Peyer's patch (tissue), 4 donors: ENCODE data around the gene ANKRD16. TPM values are rescaled to one million over a fixed set of nuclear protein-coding genes. Genes with fewer than 3 reads are reported as not detected.

ENCODE experiments used
- DNase-seq, 3 donors: peaks; one replicate each; pipeline ENCODE4 v3.0.0-alpha.2; 2017 to 2019
- H3K27ac ChIP-seq, 4 donors: fragments of 200-600 bp; sonication (generic); one replicate each; pipeline ENCODE4 v1.5.1; 2016 to 2019
- H3K27me3 ChIP-seq, 2 donors: fragments of 200-600 bp; sonication (generic); one replicate each; pipeline ENCODE4 v1.5.1; 2019
- H3K36me3 ChIP-seq, 3 donors: fragments of 200-600 bp; sonication (generic); one replicate each; pipeline ENCODE4 v1.5.1; 2016 to 2019
- H3K4me1 ChIP-seq, 4 donors: fragments of 200-600 bp; sonication (generic); one replicate each; pipeline ENCODE4 v1.5.1; 2016 to 2019
- H3K4me3 ChIP-seq, 4 donors: fragments of 200-600 bp; sonication (generic); 1 replicate in 3 of 4; 2 replicates in 1 of 4; pipeline ENCODE4 v1.5.1; 2016 to 2019; ENCODE audit warnings: mild to moderate bottlenecking in 1 of 4
- H3K9me3 ChIP-seq, 4 donors: fragments of 200-600 bp; sonication (generic); one replicate each; pipeline ENCODE4 v1.5.1; 2016 to 2019; ENCODE audit warnings: mild to moderate bottlenecking in 1 of 4
- POLR2A ChIP-seq, 2 donors: fragments of 450-650 bp; IDR thresholded peaks; one replicate each; pipeline ENCODE4 v1.5.1; 2017; ENCODE audit warnings: antibody characterized with exemption in 2 of 2, mild to moderate bottlenecking in 2 of 2, moderate library complexity in 2 of 2
- total RNA-seq, 4 donors: library from RNA; depleted of rRNA; stranded (reverse); fragments of >200 nt; gene quantifications; one replicate each; pipeline ENCODE4 v1.1.0, GENCODE V29; 2016
- TF ChIP-seq, protein P1 (sequence below), 6 experiments: fragments of 450-650 bp in 4 of 6; fragments of 200-600 bp in 2 of 6; sonication (generic) in 1 of 6; IDR thresholded peaks; one replicate each; pipeline ENCODE4 v1.5.1; 2017 to 2019; ENCODE audit warnings: antibody characterized with exemption in 6 of 6, mild to moderate bottlenecking in 3 of 6, moderate library complexity in 1 of 6

The ANKRD16 gene
- total RNA-seq, 4 donors from 2014 or later, result 5.3 to 15.3 (median 11.9) TPM

DNA sequence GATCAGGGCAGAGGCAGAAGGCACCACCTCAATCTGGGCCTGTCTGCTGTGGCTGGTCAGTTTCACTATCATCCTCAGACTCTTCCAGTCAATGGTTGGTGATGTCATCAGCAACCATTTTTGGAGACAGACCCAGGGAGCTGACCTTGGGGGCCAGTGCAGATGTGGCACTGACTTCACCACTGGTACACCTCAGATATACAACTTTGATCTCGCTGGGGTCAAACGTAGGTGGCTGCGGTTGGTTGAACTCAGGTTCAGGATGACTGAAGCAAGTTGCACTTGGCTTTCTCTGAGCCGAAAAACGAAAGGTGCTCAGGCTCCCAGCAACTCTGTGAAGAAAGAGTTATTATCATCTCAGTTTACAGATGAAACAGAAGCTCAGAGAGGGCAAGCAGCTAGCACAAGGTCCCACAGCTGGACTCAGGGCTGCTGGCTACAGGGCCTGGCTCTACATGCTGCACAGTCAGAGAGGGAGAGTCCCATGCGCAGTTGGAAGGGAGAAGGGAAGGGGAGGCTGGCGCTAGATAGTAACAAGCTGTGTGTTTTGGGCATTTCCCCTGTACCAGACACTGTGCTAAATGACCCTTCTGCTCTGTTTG lies 27.2 kb downstream of the ANKRD16 start:
- H3K4me3 ChIP-seq, result no peak overlapping the region
- H3K4me1 ChIP-seq, result no peaks in the 10 kb centered on the region
- peak overlapping the region in 2 of 4 donors; percentile 54 to 62 for H3K27ac ChIP-seq
- TF ChIP-seq POLR2A (IDR thresholded peaks at IDR 0.05), result no peak
- TF ChIP-seq, protein P1, sequence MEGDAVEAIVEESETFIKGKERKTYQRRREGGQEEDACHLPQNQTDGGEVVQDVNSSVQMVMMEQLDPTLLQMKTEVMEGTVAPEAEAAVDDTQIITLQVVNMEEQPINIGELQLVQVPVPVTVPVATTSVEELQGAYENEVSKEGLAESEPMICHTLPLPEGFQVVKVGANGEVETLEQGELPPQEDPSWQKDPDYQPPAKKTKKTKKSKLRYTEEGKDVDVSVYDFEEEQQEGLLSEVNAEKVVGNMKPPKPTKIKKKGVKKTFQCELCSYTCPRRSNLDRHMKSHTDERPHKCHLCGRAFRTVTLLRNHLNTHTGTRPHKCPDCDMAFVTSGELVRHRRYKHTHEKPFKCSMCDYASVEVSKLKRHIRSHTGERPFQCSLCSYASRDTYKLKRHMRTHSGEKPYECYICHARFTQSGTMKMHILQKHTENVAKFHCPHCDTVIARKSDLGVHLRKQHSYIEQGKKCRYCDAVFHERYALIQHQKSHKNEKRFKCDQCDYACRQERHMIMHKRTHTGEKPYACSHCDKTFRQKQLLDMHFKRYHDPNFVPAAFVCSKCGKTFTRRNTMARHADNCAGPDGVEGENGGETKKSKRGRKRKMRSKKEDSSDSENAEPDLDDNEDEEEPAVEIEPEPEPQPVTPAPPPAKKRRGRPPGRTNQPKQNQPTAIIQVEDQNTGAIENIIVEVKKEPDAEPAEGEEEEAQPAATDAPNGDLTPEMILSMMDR (IDR thresholded peaks at IDR 0.05), result no peak
- H3K36me3 ChIP-seq, result no peaks in the 10 kb centered on the region
- H3K27me3 ChIP-seq, result no peaks in the 10 kb centered on the region
- DNase-seq, result peak in 2 of 3 donors; percentile 52 to 66
- no peaks in the 10 kb centered on the region for H3K9me3 ChIP-seq

DNA sequence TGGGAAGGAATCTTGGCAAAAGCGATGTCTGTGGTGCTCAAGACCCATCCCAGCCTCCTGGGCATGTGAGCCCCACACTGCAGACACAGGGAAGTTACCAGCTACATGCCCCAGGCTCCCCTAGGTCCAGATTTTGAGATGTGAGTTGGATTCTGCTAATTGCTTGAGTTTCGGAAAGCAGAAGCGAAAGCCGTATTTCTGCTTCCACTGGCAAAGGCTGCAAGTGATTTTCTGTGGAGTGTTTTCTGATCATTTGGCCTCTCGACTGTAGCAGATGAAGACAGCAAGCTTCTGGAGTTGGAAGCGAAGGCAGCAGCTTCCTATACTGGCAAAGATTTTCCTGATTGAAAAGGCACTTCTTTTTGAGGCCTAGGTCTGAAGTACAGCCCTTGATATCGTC lies 29.6 kb downstream of the ANKRD16 start:
- H3K4me1 ChIP-seq, result no peaks in the 10 kb centered on the region
- H3K36me3 ChIP-seq, result no peaks in the 10 kb centered on the region
- H3K27me3 ChIP-seq, result no peaks in the 10 kb centered on the region
- no peak overlapping the region for H3K27ac ChIP-seq
- H3K9me3 ChIP-seq, result no peaks in the 10 kb centered on the region
- TF ChIP-seq, protein P1 (IDR thresholded peaks at IDR 0.05), result no peak
- no peak for TF ChIP-seq POLR2A (IDR thresholded peaks at IDR 0.05)
- DNase-seq, result no peak
- no peak overlapping the region for H3K4me3 ChIP-seq

DNA sequence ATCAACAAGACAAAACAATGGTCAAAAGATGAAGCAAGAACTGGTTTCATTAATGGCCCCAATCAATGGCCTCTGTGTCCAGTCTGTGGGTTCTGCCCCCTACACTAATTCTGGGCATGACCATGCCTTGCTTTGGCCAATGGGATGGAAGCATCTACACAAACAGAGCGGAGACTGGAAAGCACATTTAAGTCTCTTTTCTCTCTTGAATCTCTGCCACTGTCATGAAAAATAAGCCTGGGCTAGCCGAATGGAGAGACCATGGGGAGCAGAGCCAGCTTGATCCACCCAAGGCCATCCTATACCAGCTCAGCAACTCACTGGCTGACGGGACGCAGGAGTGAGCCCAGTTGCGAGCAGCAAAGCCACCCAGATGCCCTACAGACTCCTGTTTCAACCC lies 30.9 kb downstream of the ANKRD16 start:
- H3K27ac ChIP-seq, result no peak overlapping the region
- no peaks in the 10 kb centered on the region for H3K9me3 ChIP-seq
- H3K4me3 ChIP-seq, result no peak overlapping the region
- H3K4me1 ChIP-seq, result no peaks in the 10 kb centered on the region
- H3K36me3 ChIP-seq, result no peaks in the 10 kb centered on the region
- DNase-seq, result no peak
- no peak for TF ChIP-seq POLR2A (IDR thresholded peaks at IDR 0.05)
- TF ChIP-seq, protein P1 (IDR thresholded peaks at IDR 0.05), result no peak
- H3K27me3 ChIP-seq, result no peaks in the 10 kb centered on the region

DNA sequence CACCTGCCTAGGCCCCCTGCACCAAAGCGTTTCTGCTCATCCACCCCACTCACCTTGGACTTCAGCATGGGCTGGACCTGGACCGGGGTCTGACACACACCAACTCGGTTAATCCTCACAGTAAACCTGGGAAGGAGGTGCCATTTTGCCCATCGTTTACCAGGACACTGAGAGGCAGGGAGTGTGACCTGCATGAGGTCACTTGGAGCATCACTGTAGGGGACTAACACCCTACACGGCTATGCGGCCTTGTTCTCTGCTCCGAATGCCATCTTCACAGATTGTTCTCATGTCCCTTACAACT lies 33.0 kb downstream of the ANKRD16 start:
- Histone ChIP-seq H3K27me3 (no peaks in the 10 kb centered on the region), H3K36me3 (no peaks in the 10 kb centered on the region), H3K9me3 (no peaks in the 10 kb centered on the region), H3K4me3 (no peak overlapping the region), H3K27ac (no peak overlapping the region), H3K4me1 (no peaks in the 10 kb centered on the region)
- DNase-seq, result no peak
- TF ChIP-seq POLR2A (IDR thresholded peaks at IDR 0.05), result no peak
- TF ChIP-seq, protein P1 (IDR thresholded peaks at IDR 0.05), result no peak

DNA sequence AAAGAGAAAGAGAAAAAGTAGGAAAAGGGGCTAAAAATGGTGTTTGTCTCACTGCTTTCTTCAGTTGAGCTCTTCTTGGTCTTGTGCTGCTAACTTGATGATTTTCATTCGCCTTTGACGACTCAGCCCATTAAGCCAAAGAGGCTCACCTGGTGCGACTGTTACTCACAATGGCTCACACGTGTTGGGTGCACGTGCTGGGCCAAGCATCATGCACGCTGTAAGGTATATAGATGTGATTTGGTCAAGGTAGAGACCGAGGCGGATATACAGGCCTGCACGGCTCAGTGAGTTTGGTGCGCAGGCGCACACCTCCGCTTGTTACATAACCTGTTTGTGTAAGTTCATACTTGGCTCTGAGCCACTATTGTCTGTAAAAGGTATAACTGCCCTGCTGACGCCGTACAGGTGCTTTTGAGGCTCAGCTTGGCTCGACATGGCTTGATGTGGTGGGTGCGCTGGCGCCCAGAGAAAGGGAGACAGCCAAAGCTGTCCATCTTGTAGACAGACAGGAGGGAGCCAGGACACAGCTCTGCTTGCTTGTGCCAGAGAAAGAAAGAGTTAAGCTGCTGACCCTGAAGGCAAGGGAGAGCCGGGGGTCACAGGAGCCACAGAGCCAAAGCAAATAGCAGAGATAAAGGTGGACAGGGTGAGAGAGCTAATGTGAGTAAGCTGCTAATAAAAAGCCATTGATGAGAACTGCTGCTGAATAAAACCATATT lies 33.6 kb downstream of the ANKRD16 start:
- Histone ChIP-seq H3K9me3 (no peaks in the 10 kb centered on the region), H3K27ac (no peak overlapping the region), H3K4me3 (no peak overlapping the region), H3K36me3 (no peaks in the 10 kb centered on the region), H3K27me3 (no peaks in the 10 kb centered on the region), H3K4me1 (no peaks in the 10 kb centered on the region)
- no peak for DNase-seq
- TF ChIP-seq, protein P1 (IDR thresholded peaks at IDR 0.05), result no peak
